Spleen (tissue), 11 donors: ENCODE data around the gene VWA3B. TPM values are rescaled to one million over a fixed set of nuclear protein-coding genes. Genes with fewer than 3 reads are reported as not detected.

Experiments used
- DNase-seq: peaks from one replicate; pipeline ENCODE4 v3.0.0-alpha.2; 2020
- H3K27ac ChIP-seq, 8 donors: fragments of 200-600 bp; sonication (generic) in 7 of 8; 1 replicate in 4 of 8; 2 replicates in 4 of 8; pipeline versions ENCODE4 v1.5.0 to v1.8.0; 2016 to 2021; ENCODE audit warnings: inconsistent platforms in 4 of 8, mild to moderate bottlenecking in 4 of 8, moderate library complexity in 1 of 8
- H3K27me3 ChIP-seq, 7 donors: fragments of 200-600 bp; sonication (generic) in 6 of 7; replicated peaks in 1 of 7; 1 replicate in 4 of 7; 2 replicates in 3 of 7; pipeline versions ENCODE4 v1.5.0 to v1.8.0; 2016 to 2021; ENCODE audit warnings: inconsistent platforms in 3 of 7, mild to moderate bottlenecking in 1 of 7
- H3K36me3 ChIP-seq, 6 donors: fragments of 200-600 bp; sonication (generic) in 5 of 6; 1 replicate in 4 of 6; 2 replicates in 2 of 6; pipeline versions ENCODE4 v1.5.0 to v1.8.0; 2016 to 2021; ENCODE audit warnings: inconsistent platforms in 2 of 6
- H3K4me1 ChIP-seq, 6 donors: fragments of 200-600 bp; sonication (generic) in 5 of 6; 1 replicate in 3 of 6; 2 replicates in 3 of 6; pipeline versions ENCODE4 v1.5.0 to v1.8.0; 2016 to 2021; ENCODE audit warnings: inconsistent platforms in 3 of 6
- H3K4me3 ChIP-seq, 8 donors: fragments of 200-600 bp; sonication (generic) in 7 of 8; 1 replicate in 4 of 8; 2 replicates in 4 of 8; pipeline versions ENCODE4 v1.5.0 to v1.8.0; 2016 to 2021; ENCODE audit warnings: inconsistent platforms in 4 of 8, mild to moderate bottlenecking in 4 of 8, moderate library complexity in 2 of 8
- H3K9me3 ChIP-seq, 8 donors: fragments of 200-600 bp; sonication (generic) in 7 of 8; 1 replicate in 4 of 8; 2 replicates in 4 of 8; pipeline versions ENCODE4 v1.5.0 to v1.8.0; 2016 to 2021; ENCODE audit warnings: inconsistent platforms in 4 of 8
- CTCF ChIP-seq, 11 experiments: fragments of 200-600 bp in 7 of 11; fragments of 450-650 bp in 4 of 11; sonication (generic) in 4 of 11; IDR thresholded peaks in 8 of 11; conservative IDR thresholded peaks in 3 of 11; 1 replicate in 7 of 11; 2 replicates in 4 of 11; pipeline versions ENCODE4 v1.4.0 to v1.8.0; 2016 to 2021; ENCODE audit warnings: antibody characterized with exemption in 11 of 11, inconsistent platforms in 4 of 11, mild to moderate bottlenecking in 1 of 11
- POLR2A ChIP-seq, 3 donors: fragments of 450-650 bp; IDR thresholded peaks; one replicate each; pipeline ENCODE4 v1.5.1; 2017; ENCODE audit warnings: antibody characterized with exemption in 3 of 3, mild to moderate bottlenecking in 1 of 3
- POLR2AphosphoS5 ChIP-seq, 3 donors: sonication (generic); formaldehyde crosslinking; IDR thresholded peaks; one replicate each; pipeline ENCODE4 v1.5.1; 2017; ENCODE audit warnings: antibody characterized with exemption in 3 of 3
- WGBS, 5 donors: extraction: QIAGEN DNeasy Blood & Tissue Kit in 3 of 5; methylation state at CpG; one replicate each; pipeline versions ENCODE4 v1.1.5 to v1.1.7; 2013 to 2018; 5-methylcytosine and 5-hydroxymethylcytosine counted together
- intact Hi-C: fragments of 100-400 bp; cut with DNase I; formaldehyde crosslinking; loops from one replicate; pipeline ENCODE4 v1.15.0; 2023; ENCODE audit warnings: low total_unique reads
- polyA plus RNA-seq, 3 donors: library from polyadenylated mRNA; stranded (reverse); fragments of 200-250 nt; gene quantifications; one replicate each; pipeline ENCODE4 v1.2.1, GENCODE V29; 2013
- total RNA-seq, 7 donors: library from RNA; depleted of rRNA in 3 of 7; stranded (reverse); fragments of >200 nt in 3 of 7; fragmentation: NEBNext Ultra II Directional in 4 of 7; extraction: Animal tissue kit (Norgen Biotek cat#: 25700) in 4 of 7; gene quantifications; one replicate each; pipeline versions ENCODE4 v1.1.0 to v1.2.1, GENCODE V29; 2016 to 2021
- donor health status: healthy with polysubstance abuse.
- donor health status: DM: no; HTN: no; CAD: no; lungs with moderate emphysema.
- donor health status: DM: no; HTN: no; CAD: no.
- donor health status: Bipolar disorder and iron deficiency.
- donor health status: healthy.
- donor health status: DM: no; HTN: no; CAD: no.
- donor health status: DM: yes; HTN: yes; CAD: no.

Gene VWA3B
- total and polyA plus RNA-seq, 10 donors: 0.02 to 0.13 TPM; not detected in 8

- intact Hi-C loops: no loop called here
- no peaks in the 10 kb centered on the region for H3K4me1 ChIP-seq
- no peaks in the 10 kb centered on the region for H3K36me3 ChIP-seq
- no peak for DNase-seq
- no peak overlapping the region for H3K27ac ChIP-seq
- peaks cover 0 to 21% (median 15%) of the 10 kb centered on the region in 8 donors for H3K9me3 ChIP-seq
- WGBS, 5 donors: 55 to 81% (median 70%) methylated on average over 2 to 4 of the region's 4 CpGs
- TF ChIP-seq CTCF (IDR thresholded peaks at IDR 0.05 in 8 of 11, conservative IDR thresholded peaks at IDR 0.05 in 3 of 11): no peak
- no peak for TF ChIP-seq POLR2AphosphoS5 (IDR thresholded peaks at IDR 0.05)
- no peak for TF ChIP-seq POLR2A (IDR thresholded peaks at IDR 0.05)
- H3K4me3 ChIP-seq: no peak overlapping the region
- peaks cover 0 to 27% (median 0%) of the 10 kb centered on the region in 7 donors for H3K27me3 ChIP-seq
These were observed 129.6 kb downstream of the VWA3B start for GRCh38 chr2:98216616-98217015.

- intact Hi-C loops: no loop called here
- 92 to 99% (median 97%) methylated on average over 3 of the region's 3 CpGs for WGBS, 5 donors
- no peaks in the 10 kb centered on the region for H3K4me1 ChIP-seq
- H3K27ac ChIP-seq: no peak overlapping the region
- H3K36me3 ChIP-seq: no peaks in the 10 kb centered on the region
- TF ChIP-seq POLR2AphosphoS5 (IDR thresholded peaks at IDR 0.05) (no peak), CTCF (IDR thresholded peaks at IDR 0.05 in 8 of 11, conservative IDR thresholded peaks at IDR 0.05 in 3 of 11) (no peak), POLR2A (IDR thresholded peaks at IDR 0.05) (no peak)
- H3K27me3 ChIP-seq: peaks cover 0 to 27% (median 0%) of the 10 kb centered on the region in 7 donors
- no peak overlapping the region for H3K4me3 ChIP-seq
- DNase-seq: no peak
- H3K9me3 ChIP-seq: peaks cover 0 to 21% (median 15%) of the 10 kb centered on the region in 8 donors
These were observed 132.2 kb downstream of the VWA3B start for GRCh38 chr2:98219152-98219551.

- Histone ChIP-seq H3K36me3 (no peaks in the 10 kb centered on the region), H3K4me3 (no peak overlapping the region), H3K9me3 (no peaks in the 10 kb centered on the region), H3K4me1 (no peaks in the 10 kb centered on the region), H3K27ac (no peak overlapping the region), H3K27me3 (peaks cover 0 to 10% (median 0%) of the 10 kb centered on the region in 7 donors)
- 70 to 87% (median 84%) methylated on average over 2 of the region's 2 CpGs for WGBS, 5 donors
- DNase-seq: no peak
- no peak for TF ChIP-seq POLR2AphosphoS5 (IDR thresholded peaks at IDR 0.05)
- no peak for TF ChIP-seq CTCF (IDR thresholded peaks at IDR 0.05 in 8 of 11, conservative IDR thresholded peaks at IDR 0.05 in 3 of 11)
- TF ChIP-seq POLR2A (IDR thresholded peaks at IDR 0.05): no peak
- intact Hi-C loops: no loop called here
These were observed 147.0 kb downstream of the VWA3B start for GRCh38 chr2:98233941-98234340.

- H3K9me3 ChIP-seq: no peaks in the 10 kb centered on the region
- 50 to 63% (median 58%) methylated on average over 2 of the region's 2 CpGs for WGBS, 5 donors
- intact Hi-C loops: no loop called here
These were observed 147.8 kb downstream of the VWA3B start for GRCh38 chr2:98234776-98235175.

More at GRCh38 chr2:98234776-98235175, 147.8 kb downstream of the VWA3B start:
- H3K27ac ChIP-seq: no peak overlapping the region
- peaks cover 0 to 10% (median 0%) of the 10 kb centered on the region in 7 donors for H3K27me3 ChIP-seq
- no peaks in the 10 kb centered on the region for H3K4me1 ChIP-seq
- DNase-seq: no peak
- TF ChIP-seq POLR2A (IDR thresholded peaks at IDR 0.05): no peak
- no peak for TF ChIP-seq POLR2AphosphoS5 (IDR thresholded peaks at IDR 0.05)
- no peak for TF ChIP-seq CTCF (IDR thresholded peaks at IDR 0.05 in 8 of 11, conservative IDR thresholded peaks at IDR 0.05 in 3 of 11)
- H3K36me3 ChIP-seq: no peaks in the 10 kb centered on the region
- no peak overlapping the region for H3K4me3 ChIP-seq
